ENCODE data around the gene TMEM131.
"Not testable (repeated sequence)": the region's sequence is repeated elsewhere in the genome, so short reads cannot be mapped to it uniquely, and the experiment has no call there.

DNA sequence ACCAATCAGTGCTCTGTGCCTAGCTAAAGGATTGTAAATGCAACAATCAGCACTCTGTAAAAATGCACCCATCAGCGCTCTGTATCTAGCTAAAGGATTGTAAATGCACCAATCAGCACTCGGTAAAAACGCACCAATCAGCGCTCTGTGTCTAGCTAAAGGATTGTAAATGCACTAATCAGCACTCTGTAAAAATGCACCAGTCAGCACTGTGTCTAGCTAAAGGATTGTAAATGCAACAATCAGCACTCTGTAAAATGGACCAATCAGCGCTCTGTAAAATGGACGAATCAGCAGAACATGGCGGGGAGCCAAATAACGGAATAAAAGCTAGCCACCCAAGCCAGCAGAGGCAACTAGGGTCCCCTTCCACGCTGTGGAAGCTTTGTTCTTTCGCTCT is 166.5 kb downstream of the TMEM131 start:
- TF ChIP-seq, protein P1, sequence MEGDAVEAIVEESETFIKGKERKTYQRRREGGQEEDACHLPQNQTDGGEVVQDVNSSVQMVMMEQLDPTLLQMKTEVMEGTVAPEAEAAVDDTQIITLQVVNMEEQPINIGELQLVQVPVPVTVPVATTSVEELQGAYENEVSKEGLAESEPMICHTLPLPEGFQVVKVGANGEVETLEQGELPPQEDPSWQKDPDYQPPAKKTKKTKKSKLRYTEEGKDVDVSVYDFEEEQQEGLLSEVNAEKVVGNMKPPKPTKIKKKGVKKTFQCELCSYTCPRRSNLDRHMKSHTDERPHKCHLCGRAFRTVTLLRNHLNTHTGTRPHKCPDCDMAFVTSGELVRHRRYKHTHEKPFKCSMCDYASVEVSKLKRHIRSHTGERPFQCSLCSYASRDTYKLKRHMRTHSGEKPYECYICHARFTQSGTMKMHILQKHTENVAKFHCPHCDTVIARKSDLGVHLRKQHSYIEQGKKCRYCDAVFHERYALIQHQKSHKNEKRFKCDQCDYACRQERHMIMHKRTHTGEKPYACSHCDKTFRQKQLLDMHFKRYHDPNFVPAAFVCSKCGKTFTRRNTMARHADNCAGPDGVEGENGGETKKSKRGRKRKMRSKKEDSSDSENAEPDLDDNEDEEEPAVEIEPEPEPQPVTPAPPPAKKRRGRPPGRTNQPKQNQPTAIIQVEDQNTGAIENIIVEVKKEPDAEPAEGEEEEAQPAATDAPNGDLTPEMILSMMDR (conservative IDR thresholded peaks at IDR 0.05; ENCODE audit: low read depth, low read length), result not testable (repeated sequence)
- TF ChIP-seq EZH2 (IDR thresholded peaks at IDR 0.05; ENCODE audit: borderline replicate concordance, low read depth, low read length, poor library complexity, severe bottlenecking), result not testable (repeated sequence)
